GM19023 (cell line): ENCODE measurements around the gene PRR13.

Source experiments
- ATAC-seq: cut with Tn5 transposase; IDR thresholded peaks from one replicate; pipeline ENCODE4 v1.9.1; 2021; ENCODE audit warnings: mild to moderate bottlenecking, moderate library complexity; ENCODE audit not compliant: unreplicated experiment

PRR13 gene

DNA sequence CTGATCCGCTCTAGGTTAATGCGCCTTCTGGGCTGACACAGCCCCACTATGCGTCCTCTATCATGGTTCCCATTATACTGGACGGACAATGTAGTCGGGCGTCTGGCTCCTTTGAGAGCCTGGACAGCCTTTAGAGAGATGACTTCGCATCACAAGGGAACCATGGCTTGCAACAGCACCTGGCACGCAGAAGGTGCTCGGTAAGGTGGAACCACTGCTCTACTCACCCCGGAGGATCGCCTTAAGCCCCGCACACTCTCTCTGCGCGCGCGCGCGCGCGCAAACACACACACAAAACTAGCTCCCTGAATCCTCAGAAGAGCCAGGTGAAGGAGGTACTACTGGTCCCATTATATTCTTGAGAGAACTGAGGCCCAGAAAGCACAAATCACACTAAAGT, 50.7 kb downstream of the PRR13 start:
- no peak for ATAC-seq

DNA sequence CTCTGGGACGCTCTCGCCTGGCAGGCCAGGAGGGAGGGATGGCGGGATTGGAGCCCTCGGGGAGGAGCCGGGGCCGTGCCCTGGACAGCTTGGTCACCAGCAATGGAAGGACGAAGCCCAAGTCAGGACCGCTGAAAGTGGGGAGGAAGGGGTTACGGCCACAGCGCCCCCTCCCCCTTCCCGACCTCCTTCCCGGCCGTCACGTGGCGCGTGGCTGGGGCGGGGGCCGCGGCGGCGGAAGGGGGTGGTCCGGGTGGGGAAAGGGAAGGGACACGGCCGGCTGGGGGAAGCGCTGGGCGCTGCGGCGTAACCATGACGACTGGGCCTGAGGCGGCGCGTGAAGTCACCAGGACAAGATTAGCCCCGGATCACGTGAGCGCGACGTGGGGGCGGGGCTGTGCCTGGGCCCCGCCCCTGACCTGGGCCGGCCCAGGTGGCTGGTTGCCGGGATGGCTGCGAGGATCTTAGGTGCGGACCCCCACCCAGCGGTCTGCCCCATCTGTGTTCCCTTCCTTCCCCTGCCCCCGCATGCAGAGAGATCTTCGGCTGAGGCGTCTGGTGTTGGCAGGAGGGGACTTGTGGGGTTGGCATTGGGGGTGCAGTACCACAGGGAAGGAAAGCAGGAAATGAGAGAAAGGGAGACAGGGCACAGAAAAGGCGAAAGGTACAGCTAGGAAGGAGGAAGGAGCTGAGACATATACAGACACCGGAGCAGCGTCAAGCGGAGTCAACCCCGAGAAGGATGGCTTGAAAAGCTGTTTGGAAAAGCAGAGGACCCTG, 51.5 kb downstream of the PRR13 start:
- ATAC-seq = peak; percentile 97

DNA sequence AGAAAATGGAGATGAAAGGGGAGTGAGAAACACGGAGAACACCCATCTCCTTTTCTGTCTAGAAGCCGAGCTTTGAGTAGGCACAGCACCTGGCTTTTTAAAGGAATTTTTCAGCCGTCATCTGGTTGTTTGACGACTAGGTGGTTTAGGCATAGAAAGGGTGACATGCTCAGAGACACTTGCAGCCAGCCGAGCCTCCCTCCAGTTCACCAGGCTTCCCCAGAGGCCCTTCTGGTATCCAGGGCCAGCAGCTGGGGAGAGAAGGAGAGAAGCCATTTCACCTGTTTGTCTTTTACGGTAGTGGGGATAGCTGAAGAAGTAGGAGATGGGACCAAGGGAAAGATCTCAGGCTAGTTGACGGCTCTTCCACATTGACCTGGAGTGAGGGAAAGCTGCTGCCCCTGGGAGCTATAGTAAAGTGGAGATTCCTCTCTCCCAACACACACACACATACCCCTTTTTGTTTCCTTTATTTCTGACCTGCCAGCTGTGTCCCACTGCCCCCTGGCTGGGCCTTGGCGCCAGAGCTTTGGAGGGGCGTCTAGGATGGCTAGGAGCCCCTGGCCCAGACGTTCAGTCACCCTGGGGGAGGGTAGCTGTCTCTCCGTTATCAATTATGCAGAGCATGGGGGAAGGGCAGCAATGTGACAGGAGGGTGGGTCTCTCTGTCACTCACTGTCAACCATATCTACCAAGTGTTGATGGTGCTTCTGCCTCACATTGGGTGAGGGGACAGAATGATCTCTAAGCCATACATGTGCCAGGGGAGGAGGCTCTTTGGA, 52.3 kb downstream of the PRR13 start:
- no peak for ATAC-seq
